ENCODE data around the gene ZNF554.

ZNF554 gene

GRCh38 chr19:2793126-2793525 lies 26.5 kb upstream of the ZNF554 start:
- DNase-seq (ENCODE audit: extremely low read depth, low read depth): no peak
- TF ChIP-seq CTCF (IDR thresholded peaks at IDR 0.05; ENCODE audit: low read depth, low read length): no peak

GRCh38 chr19:2793577-2793976 lies 26.1 kb upstream of the ZNF554 start:
- no peak for DNase-seq (ENCODE audit: extremely low read depth, low read depth)
- TF ChIP-seq CTCF (IDR thresholded peaks at IDR 0.05; ENCODE audit: low read depth, low read length): no peak

- DNase-seq (ENCODE audit: extremely low read depth, low read depth): no peak
- TF ChIP-seq CTCF (IDR thresholded peaks at IDR 0.05; ENCODE audit: low read depth, low read length): no peak
Observed at GRCh38 chr19:2795827-2796658, 23.6 kb upstream of the ZNF554 start.

- no peak for TF ChIP-seq CTCF (IDR thresholded peaks at IDR 0.05; ENCODE audit: low read depth, low read length)
- DNase-seq (ENCODE audit: extremely low read depth, low read depth): no peak
Observed at GRCh38 chr19:2796659-2797266, 22.9 kb upstream of the ZNF554 start.

GRCh38 chr19:2797280-2797679 lies 22.4 kb upstream of the ZNF554 start:
- TF ChIP-seq CTCF (IDR thresholded peaks at IDR 0.05; ENCODE audit: low read depth, low read length): no peak
- DNase-seq (ENCODE audit: extremely low read depth, low read depth): no peak

GRCh38 chr19:2798158-2798685 lies 21.4 kb upstream of the ZNF554 start:
- no peak for DNase-seq (ENCODE audit: extremely low read depth, low read depth)
- no peak for TF ChIP-seq CTCF (IDR thresholded peaks at IDR 0.05; ENCODE audit: low read depth, low read length)

GRCh38 chr19:2798733-2799132 lies 20.9 kb upstream of the ZNF554 start:
- DNase-seq (ENCODE audit: extremely low read depth, low read depth): no peak
- TF ChIP-seq CTCF (IDR thresholded peaks at IDR 0.05; ENCODE audit: low read depth, low read length): no peak
